SK-N-SH (cell line): Measurements from ENCODE around the gene IFT27. TPM values are rescaled to one million over a fixed set of nuclear protein-coding genes. Genes with fewer than 3 reads are reported as not detected.

ENCODE experiments used
- CTCF ChIA-PET: fragments of 300-600, 350-600 bp; formaldehyde crosslinking; extraction: SDS; loops from one replicate; lab custom pipeline; 2021; lab: Yijun Ruan, JAX
- POLR2A ChIA-PET: fragments of 350-600 bp; sonication (Branson Sonifier 250); formaldehyde crosslinking; extraction: SDS; loops from one replicate; lab custom pipeline; 2020; ENCODE audit warnings: antibody characterized with exemption, inconsistent platforms; lab: Yijun Ruan, JAX
- DNase-seq: peaks from one replicate; pipeline ENCODE4 v3.0.0; 2012
- H2AFZ ChIP-seq: fragments of 200-600 bp; sonication (generic); 2 replicates; pipeline ENCODE4 v1.8.1; 2016; ENCODE audit warnings: antibody characterized with exemption, mild to moderate bottlenecking, low read depth
- H3F3A ChIP-seq: fragments of 200-600 bp; sonication (generic); replicated peaks from 2 replicates; pipeline ENCODE3; 2016; ENCODE audit warnings: antibody characterized with exemption, mild to moderate bottlenecking; ENCODE audit not compliant: insufficient read depth
- H3K27ac ChIP-seq, 2 experiments: fragments of 200-500 bp in 1 of 2; fragments of 200-600 bp in 1 of 2; sonication (Bioruptor generic) in 1 of 2; sonication (generic), shearing (Covaris generic) in 1 of 2; 2 replicates each; pipeline versions ENCODE4 v1.5.1 to v1.6.1; 2014 to 2016; ENCODE audit warnings: low read depth in 2 of 2, inconsistent platforms in 1 of 2, low read length in 1 of 2, mild to moderate bottlenecking in 1 of 2, mixed read lengths in 1 of 2
- H3K27me3 ChIP-seq: fragments of 200-600 bp; sonication (generic), shearing (Covaris generic); 2 replicates; pipeline ENCODE4 v1.6.1; 2016; ENCODE audit warnings: mixed run types; ENCODE audit not compliant: insufficient read depth
- H3K36me3 ChIP-seq, 2 experiments: fragments of 200-500 bp in 1 of 2; fragments of 200-600 bp in 1 of 2; sonication (Bioruptor generic) in 1 of 2; sonication (generic) in 1 of 2; replicated peaks in 1 of 2; 2 replicates each; pipeline versions ENCODE3 to v1.5.1; 2014 to 2016; ENCODE audit warnings: low read length in 1 of 2, mild to moderate bottlenecking in 1 of 2; ENCODE audit not compliant: insufficient read depth in 2 of 2, control insufficient read depth in 1 of 2
- H3K4me1 ChIP-seq, 2 experiments: fragments of 200-500 bp in 1 of 2; fragments of 200-600 bp in 1 of 2; sonication (Bioruptor generic) in 1 of 2; sonication (generic), shearing (Covaris generic) in 1 of 2; 2 replicates each; pipeline versions ENCODE4 v1.5.1 to v1.6.1; 2014 to 2016; ENCODE audit warnings: low read depth in 1 of 2, low read length in 1 of 2, mixed run types in 1 of 2; ENCODE audit not compliant: insufficient read depth in 2 of 2, control insufficient read depth in 1 of 2
- H3K4me2 ChIP-seq: fragments of 200-600 bp; sonication (generic), shearing (Covaris generic); 2 replicates; pipeline ENCODE4 v1.6.1; 2017; ENCODE audit warnings: mixed run types
- H3K4me3 ChIP-seq, 2 experiments: fragments of 200-500 bp in 1 of 2; fragments of 200-600 bp in 1 of 2; sonication (Bioruptor generic) in 1 of 2; sonication (generic), shearing (Covaris generic) in 1 of 2; 2 replicates each; pipeline versions ENCODE4 v1.5.1 to v1.8.1; 2014 to 2016; ENCODE audit warnings: low read depth in 2 of 2, inconsistent platforms in 1 of 2, low read length in 1 of 2, mild to moderate bottlenecking in 1 of 2, mixed read lengths in 1 of 2, moderate library complexity in 1 of 2
- H3K79me2 ChIP-seq: fragments of 200-600 bp; sonication (generic); 2 replicates; pipeline ENCODE4 v1.8.1; 2017; ENCODE audit warnings: mild to moderate bottlenecking; ENCODE audit not compliant: insufficient read depth
- H3K9ac ChIP-seq: fragments of 200-600 bp; sonication (generic); 2 replicates; pipeline ENCODE4 v1.6.1; 2017; ENCODE audit warnings: mixed run types
- H3K9me2 ChIP-seq: fragments of 200-600 bp; sonication (generic); 2 replicates; pipeline ENCODE4 v1.6.1; 2017; ENCODE audit warnings: mixed run types
- H3K9me3 ChIP-seq: fragments of 200-600 bp; sonication (generic); 2 replicates; pipeline ENCODE4 v1.6.1; 2017; ENCODE audit warnings: mixed run types, mild to moderate bottlenecking, moderate library complexity
- H4K20me1 ChIP-seq: fragments of 200-600 bp; sonication (generic); 2 replicates; pipeline ENCODE4 v1.6.1; 2017; ENCODE audit warnings: mild to moderate bottlenecking, mixed run types; ENCODE audit not compliant: insufficient read depth
- CHD2 ChIP-seq: fragments of 150-350 bp; IDR thresholded peaks from 2 replicates; pipeline ENCODE4 v1.6.1; 2018; ENCODE audit warnings: low read length; ENCODE audit not compliant: partially characterized antibody
- ELF1 ChIP-seq: IDR thresholded peaks from 2 replicates; pipeline ENCODE4 v1.4.0; 2012
- EP300 ChIP-seq, 2 experiments: IDR thresholded peaks; 2 replicates each; pipeline versions ENCODE4 v1.4.0 to v1.6.1; 2012; ENCODE audit warnings: borderline replicate concordance in 1 of 2, low read depth in 1 of 2, low read length in 1 of 2
- EZH2phosphoT487 ChIP-seq: fragments of 200-600 bp; sonication (generic); IDR thresholded peaks from 2 replicates; pipeline ENCODE4 v1.6.1; 2017; ENCODE audit warnings: low read depth, mixed run types, mild to moderate bottlenecking, antibody characterized with exemption, moderate library complexity, borderline replicate concordance
- FOSL2 ChIP-seq: IDR thresholded peaks from 2 replicates; pipeline ENCODE4 v1.4.0; 2012; ENCODE audit warnings: low read depth, mild to moderate bottlenecking, moderate library complexity, borderline replicate concordance
- FOXJ3 ChIP-seq: sonication (generic); formaldehyde crosslinking; IDR thresholded peaks from 2 replicates; pipeline ENCODE4 v1.5.1; 2020; ENCODE audit warnings: mild to moderate bottlenecking, missing genetic modification reagents
- GABPA ChIP-seq: IDR thresholded peaks from 2 replicates; pipeline ENCODE4 v1.4.0; 2012; ENCODE audit warnings: low read depth, mild to moderate bottlenecking
- JUND ChIP-seq: IDR thresholded peaks from 2 replicates; pipeline ENCODE4 v1.4.0; 2012
- MXI1 ChIP-seq: IDR thresholded peaks from 2 replicates; pipeline ENCODE4 v1.6.1; 2012; ENCODE audit warnings: mild to moderate bottlenecking, low read depth, low read length, improper control_type of control experiment
- NRF1 ChIP-seq: IDR thresholded peaks from 2 replicates; pipeline ENCODE4 v1.6.1; 2012; ENCODE audit warnings: low read depth, mild to moderate bottlenecking, low read length
- RAD21 ChIP-seq: IDR thresholded peaks from 2 replicates; pipeline ENCODE4 v1.6.1; 2012; ENCODE audit warnings: mild to moderate bottlenecking, low read length
- RCOR1 ChIP-seq: fragments of 150-350 bp; IDR thresholded peaks from 2 replicates; pipeline ENCODE4 v1.6.1; 2017; ENCODE audit warnings: antibody characterized with exemption, low read length
- RFX5 ChIP-seq: IDR thresholded peaks from 2 replicates; pipeline ENCODE4 v1.6.1; 2012; ENCODE audit warnings: mild to moderate bottlenecking, improper control_type of control experiment, low read length
- SIN3A ChIP-seq: IDR thresholded peaks from 2 replicates; pipeline ENCODE4 v1.6.1; 2012; ENCODE audit warnings: low read depth, mild to moderate bottlenecking, low read length, moderate library complexity, borderline replicate concordance
- YY1 ChIP-seq: IDR thresholded peaks from 2 replicates; pipeline ENCODE4 v1.4.0; 2012; ENCODE audit warnings: low read depth, mild to moderate bottlenecking
- WGBS: methylation state at CpG from one replicate; pipeline ENCODE4 v1.1.6; 2017; ENCODE audit warnings: low lambda C conversion rate; 5-methylcytosine and 5-hydroxymethylcytosine counted together
- polyA plus RNA-seq, 3 experiments: library from polyadenylated mRNA; depleted of rRNA; stranded (reverse); fragments of >200 nt; gene quantifications; 2 replicates each; pipeline ENCODE4 v1.2.3, GENCODE V29; 2012
- TF ChIP-seq, protein P1 (sequence below): IDR thresholded peaks from 2 replicates; pipeline ENCODE4; 2012
- TF ChIP-seq, protein P2 (sequence below): IDR thresholded peaks from 2 replicates; pipeline ENCODE4 v1.4.0; 2012; ENCODE audit warnings: low read depth
- TF ChIP-seq, protein P3 (sequence below): IDR thresholded peaks from 2 replicates; pipeline ENCODE4 v1.4.0; 2012; ENCODE audit warnings: low read depth, borderline replicate concordance
- TF ChIP-seq, protein P4 (sequence below): fragments of 150-350 bp; IDR thresholded peaks from 2 replicates; pipeline ENCODE4 v1.6.1; 2016; ENCODE audit warnings: mild to moderate bottlenecking, low read depth, low read length
- TF ChIP-seq, protein P5 (sequence below): fragments of 150-350 bp; IDR thresholded peaks from 2 replicates; pipeline ENCODE4 v1.6.1; 2017; ENCODE audit warnings: antibody characterized with exemption, low read length, low read depth, borderline replicate concordance

Gene IFT27
- polyA plus RNA-seq, 1 of the 3 experiments (the other 2 are of a cell fraction) = 29.4 TPM

DNA sequence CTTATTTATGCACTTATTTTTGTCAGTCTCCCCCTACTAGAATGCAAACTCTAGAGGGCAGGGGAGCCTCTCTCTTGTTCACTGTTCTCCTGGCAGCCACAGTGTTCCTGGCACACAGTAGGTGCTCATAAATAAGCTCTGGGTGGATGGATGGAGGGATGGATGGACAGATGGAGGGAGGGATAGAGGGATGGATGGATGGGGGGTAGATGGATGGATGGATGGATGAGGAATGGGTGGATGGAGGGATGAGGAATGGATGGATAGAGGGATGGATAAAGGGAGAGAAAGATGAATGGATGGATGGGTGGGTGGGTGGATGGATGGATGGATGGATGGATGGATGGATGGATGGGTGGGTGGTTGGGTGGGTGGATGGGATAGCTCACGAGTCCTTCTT, 27.4 kb upstream of the IFT27 start:
- 6% methylated on average over 1 of the region's 1 CpG for WGBS
- ChIA-PET CTCF (interaction anchor here (0.6 to 6.1 kb wide), 7 partner anchors 13 to 268 kb away, joined by 3 to 36 read pairs (median 3); no protein-coding TSS in a partner anchor), POLR2A (no interaction called here)

DNA sequence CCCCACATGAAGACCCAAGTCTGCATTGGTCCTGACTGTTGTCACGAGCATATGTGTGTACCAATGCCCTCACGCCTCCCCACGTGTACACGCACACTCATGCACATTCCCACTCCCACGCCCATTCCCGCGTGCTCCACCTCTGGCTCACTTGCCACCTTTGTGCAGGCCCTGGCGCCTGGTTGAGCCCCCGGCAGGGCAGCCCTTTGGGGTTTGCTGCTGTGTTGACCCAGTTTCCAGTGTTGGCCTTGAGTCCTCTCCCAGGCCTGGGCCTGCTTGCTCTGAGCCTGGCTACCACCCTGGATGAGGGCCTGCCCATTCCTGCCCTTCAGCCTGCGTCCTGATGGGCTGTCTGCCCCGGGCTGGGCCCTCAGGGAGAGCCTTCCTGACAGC, 22.8 kb upstream of the IFT27 start:
- Histone ChIP-seq H3K27me3 (peaks cover 5% of the 10 kb centered on the region; the same call in 1 of the 2 replicates), H3K9me2 (no peaks in the 10 kb centered on the region), H3F3A (no peaks in the 10 kb centered on the region), H3K27ac (no peak overlapping the region), H3K9ac (no peak overlapping the region), H3K4me1 (no peaks in the 10 kb centered on the region), H3K79me2 (no peaks in the 10 kb centered on the region), H4K20me1 (no peaks in the 10 kb centered on the region), H2AFZ (no peak overlapping the region), H3K36me3 (no peaks in the 10 kb centered on the region), H3K9me3 (no peaks in the 10 kb centered on the region), H3K4me3 (no peak overlapping the region), H3K4me2 (no peak overlapping the region)
- ChIA-PET CTCF (interaction anchor here (1.0 kb wide), 1 partner anchor 16 kb away, joined by 3 read pairs; no protein-coding TSS in a partner anchor), POLR2A (no interaction called here)
- DNase-seq = no peak
- TF ChIP-seq RFX5 (no peak), CHD2 (no peak), MXI1 (no peak), EP300 (IDR thresholded peaks at IDR 0.05; ENCODE audit: borderline replicate concordance in 1 of 2, low read depth in 1 of 2, low read length in 1 of 2) (no peak)
- TF ChIP-seq, protein P1, sequence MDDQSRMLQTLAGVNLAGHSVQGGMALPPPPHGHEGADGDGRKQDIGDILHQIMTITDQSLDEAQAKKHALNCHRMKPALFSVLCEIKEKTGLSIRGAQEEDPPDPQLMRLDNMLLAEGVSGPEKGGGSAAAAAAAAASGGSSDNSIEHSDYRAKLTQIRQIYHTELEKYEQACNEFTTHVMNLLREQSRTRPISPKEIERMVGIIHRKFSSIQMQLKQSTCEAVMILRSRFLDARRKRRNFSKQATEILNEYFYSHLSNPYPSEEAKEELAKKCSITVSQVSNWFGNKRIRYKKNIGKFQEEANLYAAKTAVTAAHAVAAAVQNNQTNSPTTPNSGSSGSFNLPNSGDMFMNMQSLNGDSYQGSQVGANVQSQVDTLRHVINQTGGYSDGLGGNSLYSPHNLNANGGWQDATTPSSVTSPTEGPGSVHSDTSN = no peak
- TF ChIP-seq, protein P2, sequence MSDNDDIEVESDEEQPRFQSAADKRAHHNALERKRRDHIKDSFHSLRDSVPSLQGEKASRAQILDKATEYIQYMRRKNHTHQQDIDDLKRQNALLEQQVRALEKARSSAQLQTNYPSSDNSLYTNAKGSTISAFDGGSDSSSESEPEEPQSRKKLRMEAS = no peak
- 73% methylated on average over 10 of the region's 11 CpGs for WGBS

More for the DNA sequence above, 27.4 kb upstream of the IFT27 start:
- no peaks in the 10 kb centered on the region for H3K79me2 ChIP-seq
- no peaks in the 10 kb centered on the region for H3K36me3 ChIP-seq
- H3F3A ChIP-seq = no peaks in the 10 kb centered on the region
- H3K9ac ChIP-seq = no peak overlapping the region
- H3K4me2 ChIP-seq = no peak overlapping the region
- TF ChIP-seq RAD21 (no peak), ELF1 (no peak), EZH2phosphoT487 (no peak), FOXJ3 (CRISPR knock-in tag) (no peak), EP300 (IDR thresholded peaks at IDR 0.05; ENCODE audit: borderline replicate concordance in 1 of 2, low read depth in 1 of 2, low read length in 1 of 2) (no peak), RCOR1 (no peak), MXI1 (no peak), SIN3A (no peak), NRF1 (no peak), JUND (no peak), FOSL2 (no peak), YY1 (no peak), GABPA (no peak)
- TF ChIP-seq, protein P3, sequence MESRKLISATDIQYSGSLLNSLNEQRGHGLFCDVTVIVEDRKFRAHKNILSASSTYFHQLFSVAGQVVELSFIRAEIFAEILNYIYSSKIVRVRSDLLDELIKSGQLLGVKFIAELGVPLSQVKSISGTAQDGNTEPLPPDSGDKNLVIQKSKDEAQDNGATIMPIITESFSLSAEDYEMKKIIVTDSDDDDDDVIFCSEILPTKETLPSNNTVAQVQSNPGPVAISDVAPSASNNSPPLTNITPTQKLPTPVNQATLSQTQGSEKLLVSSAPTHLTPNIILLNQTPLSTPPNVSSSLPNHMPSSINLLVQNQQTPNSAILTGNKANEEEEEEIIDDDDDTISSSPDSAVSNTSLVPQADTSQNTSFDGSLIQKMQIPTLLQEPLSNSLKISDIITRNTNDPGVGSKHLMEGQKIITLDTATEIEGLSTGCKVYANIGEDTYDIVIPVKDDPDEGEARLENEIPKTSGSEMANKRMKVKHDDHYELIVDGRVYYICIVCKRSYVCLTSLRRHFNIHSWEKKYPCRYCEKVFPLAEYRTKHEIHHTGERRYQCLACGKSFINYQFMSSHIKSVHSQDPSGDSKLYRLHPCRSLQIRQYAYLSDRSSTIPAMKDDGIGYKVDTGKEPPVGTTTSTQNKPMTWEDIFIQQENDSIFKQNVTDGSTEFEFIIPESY = no peak
- TF ChIP-seq, protein P4, sequence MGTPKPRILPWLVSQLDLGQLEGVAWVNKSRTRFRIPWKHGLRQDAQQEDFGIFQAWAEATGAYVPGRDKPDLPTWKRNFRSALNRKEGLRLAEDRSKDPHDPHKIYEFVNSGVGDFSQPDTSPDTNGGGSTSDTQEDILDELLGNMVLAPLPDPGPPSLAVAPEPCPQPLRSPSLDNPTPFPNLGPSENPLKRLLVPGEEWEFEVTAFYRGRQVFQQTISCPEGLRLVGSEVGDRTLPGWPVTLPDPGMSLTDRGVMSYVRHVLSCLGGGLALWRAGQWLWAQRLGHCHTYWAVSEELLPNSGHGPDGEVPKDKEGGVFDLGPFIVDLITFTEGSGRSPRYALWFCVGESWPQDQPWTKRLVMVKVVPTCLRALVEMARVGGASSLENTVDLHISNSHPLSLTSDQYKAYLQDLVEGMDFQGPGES = no peak
- TF ChIP-seq, protein P5, sequence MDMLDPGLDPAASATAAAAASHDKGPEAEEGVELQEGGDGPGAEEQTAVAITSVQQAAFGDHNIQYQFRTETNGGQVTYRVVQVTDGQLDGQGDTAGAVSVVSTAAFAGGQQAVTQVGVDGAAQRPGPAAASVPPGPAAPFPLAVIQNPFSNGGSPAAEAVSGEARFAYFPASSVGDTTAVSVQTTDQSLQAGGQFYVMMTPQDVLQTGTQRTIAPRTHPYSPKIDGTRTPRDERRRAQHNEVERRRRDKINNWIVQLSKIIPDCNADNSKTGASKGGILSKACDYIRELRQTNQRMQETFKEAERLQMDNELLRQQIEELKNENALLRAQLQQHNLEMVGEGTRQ = no peak
- TF ChIP-seq, protein P2 = no peak
- H4K20me1 ChIP-seq = no peaks in the 10 kb centered on the region
- H3K27me3 ChIP-seq = peaks cover 40% of the 10 kb centered on the region
- no peak overlapping the region for H3K27ac ChIP-seq
- no peaks in the 10 kb centered on the region for H3K9me2 ChIP-seq
- H3K4me3 ChIP-seq = no peak overlapping the region
- no peaks in the 10 kb centered on the region for H3K9me3 ChIP-seq
- no peak overlapping the region for H2AFZ ChIP-seq
- no peak for DNase-seq
- H3K4me1 ChIP-seq = no peaks in the 10 kb centered on the region
